Right lobe of liver (tissue), 6 donors: ENCODE measurements around the gene TMEM187. TPM values are rescaled to one million over a fixed set of nuclear protein-coding genes. Genes with fewer than 3 reads are reported as not detected.

Experiments
- ATAC-seq, 4 donors: fragments of 200-7000 bp; cut with Tn5 transposase; one replicate each; pipeline ENCODE4 v1.9.1; 2020; ENCODE audit warnings: mild to moderate bottlenecking in 4 of 4, moderate library complexity in 4 of 4
- DNase-seq, 3 donors: peaks; one replicate each; pipeline ENCODE4 v3.0.0-alpha.2; 2020
- H3K27ac ChIP-seq, 3 donors: fragments of 200-600 bp; one replicate each; pipeline ENCODE4 v1.8.0; 2022
- H3K27me3 ChIP-seq, 2 donors: fragments of 200-600 bp; one replicate each; pipeline ENCODE4 v1.8.0; 2022
- H3K36me3 ChIP-seq, 4 donors: fragments of 200-600 bp; sonication (generic) in 1 of 4; one replicate each; pipeline versions ENCODE4 v1.5.1 to v1.8.0; 2017 to 2022; ENCODE audit warnings: control low read depth in 1 of 4
- H3K4me1 ChIP-seq, 4 donors: fragments of 200-600 bp; sonication (generic) in 1 of 4; one replicate each; pipeline versions ENCODE4 v1.5.1 to v1.8.0; 2017 to 2022; ENCODE audit warnings: control low read depth in 1 of 4
- H3K4me3 ChIP-seq, 3 donors: fragments of 200-600 bp; one replicate each; pipeline ENCODE4 v1.8.0; 2022
- H3K9me3 ChIP-seq, 4 donors: fragments of 200-600 bp; sonication (generic) in 1 of 4; one replicate each; pipeline versions ENCODE4 v1.5.1 to v1.8.0; 2017 to 2022; ENCODE audit warnings: control low read depth in 1 of 4
- POLR2A ChIP-seq: fragments of 450-650 bp; IDR thresholded peaks from one replicate; pipeline ENCODE4 v1.6.1; 2017; ENCODE audit warnings: antibody characterized with exemption, mild to moderate bottlenecking
- WGBS: methylation state at CpG from one replicate; pipeline ENCODE4 v1.1.6; 2018; ENCODE audit warnings: low coverage, low lambda C conversion rate; ENCODE audit not compliant: insufficient coverage; ENCODE audit errors: missing lambda C conversion rate; 5-methylcytosine and 5-hydroxymethylcytosine counted together
- intact Hi-C, 2 donors: fragments of 100-400 bp; cut with DNase I; formaldehyde crosslinking; loops; one replicate each; pipeline versions ENCODE4 v1.11.2 to v1.14.1; 2022
- total RNA-seq, 6 experiments: library from RNA; depleted of rRNA in 2 of 6; stranded (reverse); fragments of >200 nt in 2 of 6; fragmentation: NEBNext Ultra II Directional in 3 of 6; extraction: Animal tissue kit (Norgen Biotek cat#: 25700) in 3 of 6; gene quantifications; one replicate each; pipeline versions ENCODE4 v1.1.0 to v1.2.4, GENCODE V29; 2016 to 2023
- TF ChIP-seq, protein P1 (sequence below), 4 donors: fragments of 200-600 bp in 3 of 4; fragments of 450-650 bp in 1 of 4; IDR thresholded peaks; one replicate each; pipeline versions ENCODE4 v1.5.1 to v1.8.0; 2016 to 2022; ENCODE audit warnings: antibody characterized with exemption in 4 of 4, mild to moderate bottlenecking in 2 of 4
- donor health status: DM: no; HTN: yes; CAD: no.
- donor health status: DM: no; HTN: no; CAD: no.
- donor health status: DM: no; HTN: no; CAD: no.
- donor health status: DM: no; HTN: yes; CAD: no.
- donor health status: DM: no; HTN: yes; CAD: no.

The TMEM187 gene
- total RNA-seq, 6 experiments from 2014 or later = 3.8 to 10.3 (median 5.9) TPM

DNA sequence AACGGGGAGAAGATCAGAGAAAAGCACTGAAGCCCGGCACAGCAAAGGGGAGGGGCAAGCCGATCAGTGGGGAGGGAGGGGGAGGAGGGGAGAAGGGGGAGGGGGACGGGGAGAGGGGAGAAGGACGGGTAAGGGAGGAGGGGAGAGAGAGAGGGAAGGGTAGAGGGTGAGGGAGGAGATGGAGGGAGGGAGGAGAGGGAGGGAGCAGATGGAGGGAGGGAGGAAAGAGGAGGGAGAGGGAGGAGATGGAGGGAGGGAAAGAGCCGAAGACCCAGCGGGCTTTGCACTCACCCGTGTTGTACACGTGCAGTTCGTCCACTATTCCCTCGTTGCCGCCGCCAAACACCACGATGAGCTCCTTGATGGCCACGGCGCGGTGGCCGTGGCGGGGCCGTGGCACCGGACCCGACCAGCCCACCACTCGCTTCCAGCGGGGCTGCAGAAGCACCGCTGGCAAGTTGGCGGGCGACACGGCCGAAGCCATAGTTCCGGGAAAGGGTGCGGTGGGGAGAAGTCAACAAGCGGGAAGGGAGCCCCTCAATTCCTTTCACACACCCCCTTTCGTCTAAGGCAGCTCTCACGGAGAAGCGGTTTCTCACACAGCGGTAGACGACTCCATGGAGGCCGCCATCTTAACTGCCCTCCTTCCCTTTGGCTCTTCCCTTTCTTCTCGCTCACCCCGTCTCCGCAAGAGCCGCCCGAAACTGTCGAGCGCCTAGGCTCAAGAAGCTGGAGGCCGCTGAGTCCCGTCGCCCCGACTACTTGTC is 2.0 kb upstream of the TMEM187 start:
- Histone ChIP-seq H3K27ac (peak overlapping the region; percentile 98 to 99 (median 98)), H3K36me3 (no peaks in the 10 kb centered on the region), H3K27me3 (no peaks in the 10 kb centered on the region), H3K4me3 (peak overlapping the region; percentile 55 to 95 (median 77)), H3K4me1 (peaks cover 0 to 64% (median 2%) of the 10 kb centered on the region in 4 donors), H3K9me3 (no peaks in the 10 kb centered on the region)
- no peak for TF ChIP-seq POLR2A
- 15% methylated on average over 23 of the region's 49 CpGs for WGBS
- ATAC-seq (peak; percentile 4 to 29 (median 14)), DNase-seq (no peak)
- intact Hi-C loops = no loop called here

DNA sequence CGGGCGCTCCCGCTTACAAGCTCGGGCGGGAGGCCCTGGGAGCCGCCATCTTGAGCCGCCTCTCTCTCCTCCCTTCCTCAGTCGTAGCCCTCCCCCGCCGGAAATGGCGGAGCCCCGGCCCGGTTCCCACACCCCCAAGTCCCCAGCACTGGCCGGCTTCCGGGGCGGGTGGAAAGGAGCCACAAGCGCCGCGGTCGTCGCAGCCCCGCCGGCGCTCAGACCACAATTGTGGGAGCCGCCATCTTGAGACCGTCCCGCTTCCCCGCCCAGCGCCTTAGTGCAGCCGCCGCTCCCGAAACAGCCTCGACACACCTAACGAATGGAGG is 1.5 kb upstream of the TMEM187 start:
- WGBS = 6% methylated on average over 23 of the region's 34 CpGs
- Histone ChIP-seq H3K4me3 (peak overlapping the region; percentile 55 to 95 (median 77)), H3K9me3 (no peaks in the 10 kb centered on the region), H3K4me1 (peaks cover 0 to 61% (median 2%) of the 10 kb centered on the region in 4 donors), H3K27ac (peak overlapping the region; percentile 98 to 99 (median 98)), H3K36me3 (no peaks in the 10 kb centered on the region), H3K27me3 (no peaks in the 10 kb centered on the region)
- TF ChIP-seq, protein P1, sequence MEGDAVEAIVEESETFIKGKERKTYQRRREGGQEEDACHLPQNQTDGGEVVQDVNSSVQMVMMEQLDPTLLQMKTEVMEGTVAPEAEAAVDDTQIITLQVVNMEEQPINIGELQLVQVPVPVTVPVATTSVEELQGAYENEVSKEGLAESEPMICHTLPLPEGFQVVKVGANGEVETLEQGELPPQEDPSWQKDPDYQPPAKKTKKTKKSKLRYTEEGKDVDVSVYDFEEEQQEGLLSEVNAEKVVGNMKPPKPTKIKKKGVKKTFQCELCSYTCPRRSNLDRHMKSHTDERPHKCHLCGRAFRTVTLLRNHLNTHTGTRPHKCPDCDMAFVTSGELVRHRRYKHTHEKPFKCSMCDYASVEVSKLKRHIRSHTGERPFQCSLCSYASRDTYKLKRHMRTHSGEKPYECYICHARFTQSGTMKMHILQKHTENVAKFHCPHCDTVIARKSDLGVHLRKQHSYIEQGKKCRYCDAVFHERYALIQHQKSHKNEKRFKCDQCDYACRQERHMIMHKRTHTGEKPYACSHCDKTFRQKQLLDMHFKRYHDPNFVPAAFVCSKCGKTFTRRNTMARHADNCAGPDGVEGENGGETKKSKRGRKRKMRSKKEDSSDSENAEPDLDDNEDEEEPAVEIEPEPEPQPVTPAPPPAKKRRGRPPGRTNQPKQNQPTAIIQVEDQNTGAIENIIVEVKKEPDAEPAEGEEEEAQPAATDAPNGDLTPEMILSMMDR (IDR thresholded peaks at IDR 0.05) = no peak
- TF ChIP-seq POLR2A = peak; percentile 54
- intact Hi-C loops = no loop called here
- ATAC-seq (peak; percentile 67 to 78 (median 70)), DNase-seq (peak; percentile 89 to 97 (median 96))

DNA sequence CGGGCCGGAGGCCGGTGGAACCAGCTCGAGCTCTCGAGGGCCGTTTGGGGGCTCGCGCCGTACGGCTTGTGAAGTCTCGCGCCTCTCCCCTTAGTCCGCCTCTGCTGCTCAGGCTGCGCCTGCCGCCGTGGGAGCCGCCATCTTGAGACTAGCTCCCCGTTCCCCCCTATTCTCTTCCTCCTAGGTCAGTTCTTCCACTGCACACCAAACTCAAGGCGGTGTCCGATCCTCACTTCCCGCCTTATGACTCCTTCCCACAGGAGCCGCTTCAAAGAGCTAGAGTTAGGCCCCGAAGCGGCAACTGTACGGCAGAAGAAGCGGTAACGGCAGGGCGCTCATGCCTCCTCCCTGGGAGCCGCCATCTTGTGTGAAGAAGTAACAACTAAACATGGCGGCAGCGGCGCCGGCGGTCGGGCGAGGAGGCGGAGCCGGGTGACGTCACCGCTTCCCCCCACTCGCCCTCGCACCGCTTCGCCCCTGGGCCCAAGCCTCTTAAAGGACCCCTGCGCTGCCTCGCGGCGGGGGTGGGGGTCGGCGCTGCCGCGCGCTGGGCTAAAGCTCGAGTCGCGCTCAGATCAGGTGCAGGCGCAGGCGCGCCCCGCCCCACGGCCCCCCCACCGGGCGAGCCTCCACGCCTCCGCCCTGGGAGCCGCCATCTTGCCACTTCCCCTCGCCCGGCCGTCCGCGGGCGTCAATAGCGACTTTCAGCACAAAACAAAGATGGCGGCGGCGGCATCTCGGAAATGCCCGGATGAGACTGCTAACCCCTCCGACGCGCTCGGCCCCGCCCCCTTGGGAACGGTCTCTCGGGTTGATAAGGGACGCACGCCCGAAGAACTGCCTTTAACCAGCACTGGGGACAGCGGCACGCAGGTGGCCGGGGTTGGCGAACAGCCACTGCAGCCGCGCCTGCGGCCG is 845 bp upstream of the TMEM187 start, which contains the start of gene HCFC1:
Gene HCFC1, minus strand, starts transcription at position 369 of the 918 bp plus-strand sequence. CDS start 978 bp downstream, outside the sequence.
- WGBS = 10% methylated on average over 43 of the region's 96 CpGs

DNA sequence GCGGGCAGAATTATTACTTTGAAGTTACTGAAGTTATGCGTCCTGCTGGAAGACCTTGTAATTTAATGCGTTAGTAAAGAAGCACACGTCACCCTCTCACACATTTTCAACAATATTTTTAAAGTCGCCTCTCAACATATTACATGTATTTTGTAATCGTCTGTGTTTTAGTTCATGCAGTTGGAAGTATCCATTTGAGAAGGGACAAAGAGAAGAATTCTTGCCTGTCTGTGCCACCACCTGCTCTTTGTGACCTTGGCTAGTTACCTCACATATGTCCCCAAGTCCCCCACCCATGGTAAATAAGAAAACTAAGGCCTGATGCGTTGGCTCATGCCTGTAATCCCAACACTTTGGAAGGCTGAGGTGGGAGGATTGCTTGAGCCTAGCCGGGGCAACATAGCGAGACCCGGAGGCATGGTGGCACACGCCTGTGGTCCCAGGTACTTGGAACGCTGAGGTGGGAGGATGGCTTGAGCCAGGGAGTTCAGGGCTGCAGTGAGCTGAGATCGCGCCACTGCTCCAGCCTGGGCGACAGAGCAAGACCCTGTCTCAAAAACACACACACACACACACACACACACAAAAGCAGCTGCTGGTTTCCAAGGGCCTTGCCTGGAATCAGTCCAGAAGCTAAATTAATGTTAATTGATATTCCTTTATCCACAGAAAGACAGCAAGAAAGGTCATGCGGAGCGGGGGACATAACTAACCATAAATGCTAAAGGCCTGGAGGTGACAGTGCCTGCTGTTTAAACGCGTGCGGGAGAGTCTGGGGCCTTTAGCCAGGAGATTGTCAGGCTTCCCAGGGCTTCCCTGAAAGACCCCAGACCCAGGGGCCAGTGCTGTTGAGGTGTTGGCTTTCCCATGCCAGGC is 811 bp downstream of the TMEM187 start:
- DNase-seq (no peak), ATAC-seq (no peak)
- 49% methylated on average over 18 of the region's 20 CpGs for WGBS
- peak overlapping the region; percentile 38 to 95 (median 53) for H3K4me3 ChIP-seq
- H3K27me3 ChIP-seq = no peaks in the 10 kb centered on the region
- no peaks in the 10 kb centered on the region for H3K36me3 ChIP-seq
- H3K27ac ChIP-seq = peak overlapping the region; percentile 98 to 99 (median 98)
- peaks cover 0 to 38% (median 2%) of the 10 kb centered on the region in 4 donors for H3K4me1 ChIP-seq
- no peaks in the 10 kb centered on the region for H3K9me3 ChIP-seq
- intact Hi-C loops = no loop called here
- no peak for TF ChIP-seq POLR2A
- TF ChIP-seq, protein P1 (IDR thresholded peaks at IDR 0.05) = no peak

More for the DNA sequence above, 845 bp upstream of the TMEM187 start, which contains the start of gene HCFC1:
- DNase-seq (peak; percentile 90 to 96 (median 95)), ATAC-seq (peak; percentile 56 to 71 (median 69))
- TF ChIP-seq, protein P1 (IDR thresholded peaks at IDR 0.05) = no peak
- peak; percentile 59 for TF ChIP-seq POLR2A
- no peaks in the 10 kb centered on the region for H3K27me3 ChIP-seq
- H3K27ac ChIP-seq = peak within 1 kb of the TSS; percentile 98 to 99 (median 98)
- intact Hi-C loops = no loop called here
- no peaks in the 10 kb centered on the region for H3K9me3 ChIP-seq
- H3K4me1 ChIP-seq = peaks cover 0 to 55% (median 2%) of the 10 kb centered on the region in 4 donors
- peak within 1 kb of the TSS; percentile 55 to 95 (median 77) for H3K4me3 ChIP-seq
- H3K36me3 ChIP-seq = no peaks in the 10 kb centered on the region
